Gastrocnemius medialis (tissue), 4 donors: ENCODE measurements around the gene CPSF3. TPM values are rescaled to one million over a fixed set of nuclear protein-coding genes. Genes with fewer than 3 reads are reported as not detected.

Source experiments
- ATAC-seq, 2 donors: fragments of 150-250 bp; one replicate each; pipeline ENCODE4 v1.9.1; 2016
- DNase-seq, 2 donors: peaks; one replicate each; pipeline ENCODE4 v3.0.0-alpha.2; 2019
- H3K27ac ChIP-seq, 4 donors: fragments of 200-600 bp; sonication (generic); 1 replicate in 1 of 4; 2 replicates in 3 of 4; pipeline ENCODE4 v1.5.1; 2016 to 2018; ENCODE audit warnings: mild to moderate bottlenecking in 2 of 4, moderate library complexity in 1 of 4
- H3K27me3 ChIP-seq, 3 donors: fragments of 200-600 bp; sonication (generic) in 2 of 3; 1 replicate in 1 of 3; 2 replicates in 2 of 3; pipeline versions ENCODE4 v1.5.1 to v1.6.0; 2016 to 2019; ENCODE audit warnings: mild to moderate bottlenecking in 1 of 3, moderate library complexity in 1 of 3
- H3K36me3 ChIP-seq, 2 donors: fragments of 200-600 bp; sonication (generic) in 1 of 2; one replicate each; pipeline ENCODE4 v1.5.1; 2017 to 2018
- H3K4me1 ChIP-seq, 2 donors: fragments of 200-600 bp; sonication (generic) in 1 of 2; one replicate each; pipeline ENCODE4 v1.5.1; 2016 to 2017; ENCODE audit warnings: mild to moderate bottlenecking in 2 of 2
- H3K4me3 ChIP-seq, 4 donors: fragments of 200-600 bp; sonication (generic) in 3 of 4; 1 replicate in 1 of 4; 2 replicates in 3 of 4; pipeline ENCODE4 v1.5.1; 2016 to 2019; ENCODE audit warnings: mild to moderate bottlenecking in 2 of 4
- H3K9me3 ChIP-seq, 3 donors: fragments of 200-600 bp; sonication (generic) in 2 of 3; 1 replicate in 1 of 3; 2 replicates in 2 of 3; pipeline ENCODE4 v1.5.1; 2016 to 2019
- POLR2A ChIP-seq, 2 donors: fragments of 450-650 bp; IDR thresholded peaks; one replicate each; pipeline ENCODE4 v1.6.1; 2017; ENCODE audit warnings: antibody characterized with exemption in 2 of 2, mild to moderate bottlenecking in 2 of 2, moderate library complexity in 2 of 2
- in situ Hi-C, 4 donors: fragments of 200-750 bp; cut with MboI; loops; one replicate each; pipeline versions ENCODE4 v1.15.0 to v1.8.0; 2017; ENCODE audit warnings: low sequenced_read_pairs in 4 of 4
- intact Hi-C: fragments of 100-400 bp; cut with DNase I; formaldehyde crosslinking; loops from one replicate; pipeline ENCODE4 v1.15.1; 2023; ENCODE audit warnings: low total_unique reads
- total RNA-seq, 4 donors: library from RNA; depleted of rRNA; stranded (reverse); fragments of >200 nt; gene quantifications; one replicate each; pipeline versions ENCODE4 v1.1.0 to v1.2.3, GENCODE V29; 2016
- TF ChIP-seq, protein P1 (sequence below), 5 experiments: fragments of 450-650 bp in 3 of 5; fragments of 200-600 bp in 2 of 5; sonication (generic) in 2 of 5; IDR thresholded peaks in 4 of 5; conservative IDR thresholded peaks in 1 of 5; 1 replicate in 4 of 5; 2 replicates in 1 of 5; pipeline ENCODE4 v1.5.1; 2016 to 2019; ENCODE audit warnings: antibody characterized with exemption in 5 of 5, mild to moderate bottlenecking in 3 of 5, moderate library complexity in 3 of 5

Gene CPSF3
- total RNA-seq, 4 donors from 2014 or later = 20.9 to 51.8 (median 24.1) TPM

DNA sequence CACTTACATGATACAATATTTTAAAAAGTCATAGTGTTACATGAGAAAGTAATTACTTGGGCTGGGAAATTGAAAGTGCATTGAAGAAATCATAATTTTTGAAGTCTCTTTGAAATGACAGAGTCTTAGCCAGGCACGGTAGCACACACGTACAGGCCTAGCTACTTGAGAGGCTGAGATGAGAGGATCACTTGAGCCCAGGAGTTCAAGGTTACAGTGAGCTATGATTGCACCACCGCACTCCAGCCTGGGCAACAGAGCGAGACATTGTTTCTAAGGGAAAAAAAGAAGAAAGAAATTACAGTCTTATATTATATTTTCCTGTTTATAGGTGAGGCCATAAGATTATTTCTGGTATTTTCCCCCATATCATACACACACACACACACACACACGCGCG lies 41.7 kb downstream of the CPSF3 start:
- Histone ChIP-seq H3K27me3 (no peaks in the 10 kb centered on the region), H3K4me3 (no peak overlapping the region), H3K36me3 (peaks cover 0 to 22% of the 10 kb centered on the region in 2 donors), H3K27ac (no peak overlapping the region), H3K4me1 (no peaks in the 10 kb centered on the region), H3K9me3 (no peaks in the 10 kb centered on the region)
- in situ Hi-C loops = no loop called here
- intact Hi-C loops = no loop called here
- ATAC-seq = no peak
- DNase-seq = no peak
- TF ChIP-seq, protein P1, sequence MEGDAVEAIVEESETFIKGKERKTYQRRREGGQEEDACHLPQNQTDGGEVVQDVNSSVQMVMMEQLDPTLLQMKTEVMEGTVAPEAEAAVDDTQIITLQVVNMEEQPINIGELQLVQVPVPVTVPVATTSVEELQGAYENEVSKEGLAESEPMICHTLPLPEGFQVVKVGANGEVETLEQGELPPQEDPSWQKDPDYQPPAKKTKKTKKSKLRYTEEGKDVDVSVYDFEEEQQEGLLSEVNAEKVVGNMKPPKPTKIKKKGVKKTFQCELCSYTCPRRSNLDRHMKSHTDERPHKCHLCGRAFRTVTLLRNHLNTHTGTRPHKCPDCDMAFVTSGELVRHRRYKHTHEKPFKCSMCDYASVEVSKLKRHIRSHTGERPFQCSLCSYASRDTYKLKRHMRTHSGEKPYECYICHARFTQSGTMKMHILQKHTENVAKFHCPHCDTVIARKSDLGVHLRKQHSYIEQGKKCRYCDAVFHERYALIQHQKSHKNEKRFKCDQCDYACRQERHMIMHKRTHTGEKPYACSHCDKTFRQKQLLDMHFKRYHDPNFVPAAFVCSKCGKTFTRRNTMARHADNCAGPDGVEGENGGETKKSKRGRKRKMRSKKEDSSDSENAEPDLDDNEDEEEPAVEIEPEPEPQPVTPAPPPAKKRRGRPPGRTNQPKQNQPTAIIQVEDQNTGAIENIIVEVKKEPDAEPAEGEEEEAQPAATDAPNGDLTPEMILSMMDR (IDR thresholded peaks at IDR 0.05 in 4 of 5, conservative IDR thresholded peaks at IDR 0.05 in 1 of 5) = no peak
- TF ChIP-seq POLR2A (IDR thresholded peaks at IDR 0.05) = no peak

DNA sequence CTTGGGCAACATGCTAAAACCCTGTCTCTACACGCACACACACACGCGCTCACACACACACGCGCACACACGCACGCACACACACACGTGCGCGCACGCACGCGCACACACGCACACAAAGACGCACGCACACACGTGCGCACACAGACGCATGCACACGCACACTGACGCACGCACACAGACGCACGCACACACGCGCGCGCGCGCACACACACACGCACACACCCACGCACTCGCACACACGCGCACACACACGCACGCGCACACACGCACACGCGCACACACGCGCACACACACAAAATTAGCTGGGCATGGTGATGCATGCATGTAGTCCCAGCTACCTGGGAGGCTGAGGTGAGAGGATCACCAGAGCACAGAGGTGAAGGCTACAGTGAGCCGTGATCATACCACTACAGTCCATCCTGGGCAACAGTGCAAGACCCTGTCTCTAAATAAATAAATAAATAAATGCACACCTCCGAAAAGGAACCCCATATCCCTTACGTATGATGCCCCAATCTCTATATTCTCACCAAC lies 42.8 kb downstream of the CPSF3 start:
- intact Hi-C loops (no loop called here), in situ Hi-C loops (no loop called here)
- Histone ChIP-seq H3K27ac (no peak overlapping the region), H3K4me3 (no peak overlapping the region), H3K9me3 (no peaks in the 10 kb centered on the region), H3K27me3 (no peaks in the 10 kb centered on the region), H3K36me3 (peaks cover 0 to 15% of the 10 kb centered on the region in 2 donors), H3K4me1 (no peaks in the 10 kb centered on the region)
- no peak for TF ChIP-seq POLR2A (IDR thresholded peaks at IDR 0.05)
- TF ChIP-seq, protein P1 (IDR thresholded peaks at IDR 0.05 in 4 of 5, conservative IDR thresholded peaks at IDR 0.05 in 1 of 5) = no peak
- ATAC-seq = no peak
- no peak for DNase-seq

DNA sequence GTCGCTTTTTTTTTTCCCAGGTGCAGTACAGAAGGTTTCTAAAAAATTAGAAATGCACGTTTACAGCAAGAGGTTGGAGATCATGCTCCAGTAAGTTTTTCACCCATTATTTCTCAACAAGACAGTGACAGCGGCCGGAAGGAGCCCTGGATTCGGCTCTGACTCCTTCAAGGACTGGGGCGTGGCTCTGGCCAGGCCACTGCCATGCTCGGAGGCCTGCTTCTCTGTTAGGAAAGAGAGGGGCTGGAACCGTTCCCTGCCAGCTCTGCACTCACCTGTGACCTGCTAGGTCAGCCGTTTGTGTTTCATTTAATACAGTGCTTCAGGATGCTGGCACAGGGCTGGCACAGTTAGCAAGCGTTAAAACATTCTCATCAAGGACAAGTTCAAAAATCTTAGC lies 44.2 kb downstream of the CPSF3 start:
- Histone ChIP-seq H3K4me1 (no peaks in the 10 kb centered on the region), H3K36me3 (peaks cover 0 to 16% of the 10 kb centered on the region in 2 donors), H3K27ac (no peak overlapping the region), H3K9me3 (no peaks in the 10 kb centered on the region), H3K27me3 (no peaks in the 10 kb centered on the region), H3K4me3 (no peak overlapping the region)
- in situ Hi-C loops (no loop called here), intact Hi-C loops (no loop called here)
- ATAC-seq = no peak
- TF ChIP-seq, protein P1 (IDR thresholded peaks at IDR 0.05 in 4 of 5, conservative IDR thresholded peaks at IDR 0.05 in 1 of 5) = no peak
- no peak for TF ChIP-seq POLR2A (IDR thresholded peaks at IDR 0.05)
- DNase-seq = no peak

DNA sequence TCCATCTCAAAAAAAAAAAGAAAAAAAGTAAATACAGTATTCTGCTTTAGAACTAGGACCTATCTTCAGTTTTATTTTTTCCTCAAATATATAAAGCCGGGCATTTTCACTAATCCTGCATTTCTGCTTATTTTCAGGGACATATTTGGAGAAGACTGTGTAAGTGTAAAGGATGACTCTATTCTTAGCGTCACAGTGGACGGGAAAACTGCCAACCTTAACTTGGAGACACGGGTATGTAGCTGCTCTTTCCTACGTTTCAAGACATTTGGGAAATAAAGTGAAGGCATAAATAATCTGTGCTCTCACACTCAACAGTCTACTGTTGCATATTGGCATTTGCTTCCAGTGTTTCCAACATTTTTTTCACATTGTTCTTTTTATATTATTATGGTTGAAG lies 47.8 kb downstream of the CPSF3 start:
- ATAC-seq (no peak), DNase-seq (no peak)
- intact Hi-C loops = loop anchor here (5.0 to 10.0 kb wide), 2 partner anchors 221 to 294 kb away; no protein-coding TSS in a partner anchor
- Histone ChIP-seq H3K4me1 (peaks cover 7 to 18% of the 10 kb centered on the region in 2 donors), H3K27ac (no peak overlapping the region), H3K4me3 (no peak overlapping the region), H3K9me3 (no peaks in the 10 kb centered on the region), H3K36me3 (peaks cover 0 to 15% of the 10 kb centered on the region in 2 donors), H3K27me3 (no peaks in the 10 kb centered on the region)
- in situ Hi-C loops = no loop called here
- TF ChIP-seq, protein P1 (IDR thresholded peaks at IDR 0.05 in 4 of 5, conservative IDR thresholded peaks at IDR 0.05 in 1 of 5) = no peak
- no peak for TF ChIP-seq POLR2A (IDR thresholded peaks at IDR 0.05)

DNA sequence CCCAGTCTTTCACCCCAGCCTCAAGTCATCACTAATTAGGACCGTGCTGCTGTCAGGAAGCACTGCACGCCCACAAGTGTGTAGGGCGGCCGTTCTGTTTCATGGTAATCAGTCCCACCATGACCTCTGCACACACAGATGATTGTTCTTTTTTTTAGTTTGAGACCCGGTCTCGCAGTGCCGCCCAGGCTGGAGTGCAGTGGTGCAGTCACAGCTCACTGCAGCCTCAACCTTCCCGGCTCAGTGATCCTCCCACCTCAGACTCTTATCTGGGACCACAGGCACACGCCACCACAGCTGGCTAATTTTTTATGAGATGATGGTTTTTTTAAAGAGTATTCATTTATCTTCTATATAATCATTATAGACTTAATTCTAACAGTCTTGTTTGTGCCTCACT lies 49.1 kb downstream of the CPSF3 start:
- ATAC-seq = no peak
- peaks cover 13 to 29% of the 10 kb centered on the region in 2 donors for H3K4me1 ChIP-seq
- in situ Hi-C loops = no loop called here
- H3K36me3 ChIP-seq = peaks cover 0 to 15% of the 10 kb centered on the region in 2 donors
- H3K27ac ChIP-seq = no peak overlapping the region
- no peaks in the 10 kb centered on the region for H3K9me3 ChIP-seq
- intact Hi-C loops = loop anchor here (5.0 to 10.0 kb wide), 2 partner anchors 220 to 292 kb away; no protein-coding TSS in a partner anchor
- no peak for DNase-seq
- H3K27me3 ChIP-seq = no peaks in the 10 kb centered on the region
- no peak overlapping the region for H3K4me3 ChIP-seq
- TF ChIP-seq POLR2A (IDR thresholded peaks at IDR 0.05) = no peak
- TF ChIP-seq, protein P1 (IDR thresholded peaks at IDR 0.05 in 4 of 5, conservative IDR thresholded peaks at IDR 0.05 in 1 of 5) = no peak
